Right cardiac atrium (tissue), 5 donors: ENCODE measurements around the gene DNAJC11. TPM values are rescaled to one million over a fixed set of nuclear protein-coding genes. Genes with fewer than 3 reads are reported as not detected.
"Not testable (repeated sequence)": the region's sequence is repeated elsewhere in the genome, so short reads cannot be mapped to it uniquely, and the experiment has no call there.

Experiments used
- ATAC-seq, 2 donors: fragments of 200-7000 bp; cut with Tn5 transposase; one replicate each; pipeline versions ENCODE4 v1.8.0 to v1.9.1; 2020; ENCODE audit warnings: moderate library complexity in 2 of 2, mild to moderate bottlenecking in 1 of 2
- DNase-seq, 3 donors: peaks; one replicate each; pipeline ENCODE4 v3.0.0-alpha.2; 2020
- H3K27ac ChIP-seq: one replicate; pipeline ENCODE4 v1.5.1; 2013; ENCODE audit warnings: mild to moderate bottlenecking, low read length, control low read depth, moderate library complexity
- H3K27me3 ChIP-seq: one replicate; pipeline ENCODE4 v1.6.1; 2013; ENCODE audit not compliant: control insufficient read depth, insufficient read depth
- H3K4me1 ChIP-seq: one replicate; pipeline ENCODE4 v1.6.1; 2013; ENCODE audit warnings: low read length; ENCODE audit not compliant: control insufficient read depth, insufficient read depth
- H3K4me3 ChIP-seq: one replicate; pipeline ENCODE4 v1.5.1; 2013; ENCODE audit warnings: low read length, control low read depth
- H3K9me3 ChIP-seq: one replicate; pipeline ENCODE4 v1.6.1; 2013; ENCODE audit warnings: low read length; ENCODE audit not compliant: control insufficient read depth
- WGBS: extraction: QIAGEN DNeasy Blood & Tissue Kit; methylation state at CpG from one replicate; pipeline ENCODE4 v1.1.7; 2013; 5-methylcytosine and 5-hydroxymethylcytosine counted together
- intact Hi-C, 4 donors: fragments of 100-400 bp; cut with DNase I; formaldehyde crosslinking; loops; one replicate each; pipeline versions ENCODE4 v1.11.0 to v1.14.0; 2022 to 2023
- polyA plus RNA-seq: library from polyadenylated mRNA; stranded (reverse); fragments of 200-250 nt; gene quantifications from one replicate; pipeline ENCODE4 v1.2.3, GENCODE V29; 2013
- total RNA-seq, 4 donors: library from RNA; stranded (reverse); fragmentation: NEBNext Ultra II Directional; extraction: Animal tissue kit (Norgen Biotek cat#: 25700); gene quantifications; one replicate each; pipeline ENCODE4 v1.2.1, GENCODE V29; 2021
- donor health status: healthy with polysubstance abuse.
- donor health status: DM: no; HTN: yes; CAD: no.
- donor health status: DM: no; HTN: no; CAD: no.
- donor health status: DM: no; HTN: yes; CAD: no; lungs with severe emphysema.
- donor health status: DM: yes; HTN: yes; CAD: no.

DNAJC11 gene
- total and polyA plus RNA-seq, 5 donors: 37.5 to 65.6 (median 55.5) TPM

DNA sequence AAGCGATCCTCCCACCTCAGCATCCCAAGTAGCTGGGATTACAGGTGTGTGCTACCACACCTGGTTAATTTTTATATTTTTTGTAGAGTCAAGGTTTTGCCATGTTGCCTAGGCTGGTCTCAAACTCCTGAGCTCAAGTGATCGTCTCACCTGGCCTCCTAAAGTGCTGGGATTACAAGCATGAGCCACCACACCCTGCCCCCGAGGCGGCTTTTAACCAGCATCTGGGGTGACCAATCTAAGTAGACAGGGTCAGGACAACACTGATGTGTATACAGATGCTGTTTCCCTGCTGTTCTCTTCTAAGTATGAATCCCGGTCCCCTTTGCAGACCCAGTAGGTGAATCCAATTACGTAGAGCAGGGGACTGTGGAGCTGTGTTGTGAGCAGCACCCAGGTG, 53.1 kb downstream of the DNAJC11 start:
- H3K27ac ChIP-seq: no peak overlapping the region
- ATAC-seq (no peak), DNase-seq (no peak)
- H3K9me3 ChIP-seq: no peaks in the 10 kb centered on the region
- 94% methylated on average over 6 of the region's 6 CpGs for WGBS
- H3K4me1 ChIP-seq: no peaks in the 10 kb centered on the region
- no peak overlapping the region for H3K4me3 ChIP-seq
- no peaks in the 10 kb centered on the region for H3K27me3 ChIP-seq
- intact Hi-C loops: loop anchor here in 2 of 4 donors (5.0 kb wide), 2 partner anchors 96 to 161 kb away; partner anchors contain the start of gene NOL9 (in 1 of the 2)

DNA sequence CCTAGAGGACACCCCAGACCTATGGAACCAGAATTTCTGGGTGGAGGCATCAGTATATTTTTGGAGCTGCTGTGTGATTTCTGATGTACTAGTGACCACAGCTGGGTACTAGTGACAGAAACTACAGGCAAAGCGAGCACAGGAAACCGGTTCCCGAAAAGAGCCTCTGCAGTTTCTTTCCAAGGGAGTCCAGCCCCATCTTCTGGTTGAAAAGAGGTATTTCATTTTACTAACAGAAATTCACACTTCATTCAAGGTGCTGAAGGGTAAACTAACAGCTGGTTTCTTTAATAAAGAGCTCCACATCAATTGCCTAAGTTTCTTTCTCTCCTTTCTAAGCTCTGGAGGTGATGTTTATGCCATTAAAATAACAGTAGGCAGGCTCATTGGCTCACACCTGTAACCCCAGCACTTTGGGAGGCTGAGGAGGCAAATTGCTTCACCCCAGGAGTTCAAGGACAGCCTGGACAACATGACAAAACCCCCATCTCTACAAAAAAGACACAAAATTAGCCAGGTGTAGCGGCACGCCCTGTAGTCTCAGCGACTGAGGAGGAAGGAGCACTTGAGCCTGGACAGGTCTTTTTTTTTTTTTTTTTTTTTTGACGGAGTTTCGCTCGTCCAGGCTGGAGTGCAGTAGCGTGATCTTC, 55.0 kb downstream of the DNAJC11 start:
- Histone ChIP-seq H3K27me3 (no peaks in the 10 kb centered on the region), H3K4me1 (no peaks in the 10 kb centered on the region), H3K27ac (no peak overlapping the region), H3K9me3 (no peaks in the 10 kb centered on the region), H3K4me3 (no peak overlapping the region)
- peak; percentile 56 to 58 for ATAC-seq
- intact Hi-C loops: loop anchor here in 2 of 4 donors (5.0 kb wide), 2 partner anchors 94 to 159 kb away; partner anchors contain the start of gene NOL9 (in 1 of the 2)
- DNase-seq: no peak
- 63% methylated on average over 10 of the region's 10 CpGs for WGBS

GRCh38 chr1:6645018-6645417, 56.6 kb downstream of the DNAJC11 start:
- intact Hi-C loops: loop anchor here in 2 of 4 donors (5.0 kb wide), 2 partner anchors 93 to 158 kb away; partner anchors contain the start of gene NOL9 (in 1 of the 2)
- H3K27me3 ChIP-seq: no peaks in the 10 kb centered on the region
- no peak for DNase-seq
- ATAC-seq: no peak
- no peak overlapping the region for H3K4me3 ChIP-seq
- no peaks in the 10 kb centered on the region for H3K9me3 ChIP-seq
- no peak overlapping the region for H3K27ac ChIP-seq
- WGBS: 93% methylated on average over 7 of the region's 7 CpGs
- H3K4me1 ChIP-seq: no peaks in the 10 kb centered on the region

- ATAC-seq, intact Hi-C loops, DNase-seq, H3K27ac ChIP-seq, H3K4me3 ChIP-seq, H3K9me3 ChIP-seq, H3K27me3 ChIP-seq, H3K4me1 ChIP-seq: not testable (repeated sequence)
- WGBS: 96% methylated on average over 3 of the region's 3 CpGs
These were observed 60.7 kb downstream of the DNAJC11 start for GRCh38 chr1:6640867-6641266.

DNA sequence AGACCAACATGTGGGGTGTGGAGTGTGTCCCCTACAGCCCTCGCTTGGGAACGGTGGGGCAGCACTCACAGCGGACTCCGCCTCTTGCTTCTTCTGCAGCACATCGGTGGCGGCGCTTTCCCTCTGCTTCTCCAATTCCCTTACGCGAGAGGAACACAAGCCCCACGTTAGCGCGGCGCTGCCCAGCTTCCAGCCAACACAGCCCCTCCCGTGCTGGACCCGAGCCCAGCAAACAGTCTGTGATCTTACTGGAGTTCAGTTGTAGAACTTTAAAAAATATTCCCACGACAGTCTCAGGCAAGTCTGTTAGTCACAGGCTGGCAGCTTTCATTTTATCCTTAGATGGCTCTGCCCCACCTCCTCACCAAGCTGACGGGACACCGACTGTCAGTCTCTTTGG, 63.4 kb downstream of the DNAJC11 start:
- H3K27ac ChIP-seq: peak overlapping the region; percentile 31
- 52% methylated on average over 18 of the region's 18 CpGs for WGBS
- H3K4me1 ChIP-seq: no peaks in the 10 kb centered on the region
- H3K27me3 ChIP-seq: no peaks in the 10 kb centered on the region
- ATAC-seq (peak; percentile 83 to 84), DNase-seq (peak; percentile 94 to 98 (median 96))
- H3K4me3 ChIP-seq: no peak overlapping the region
- intact Hi-C loops: loop anchor here in 2 of 4 donors (5.0 to 10.0 kb wide), 2 partner anchors 83 to 86 kb away; partner anchors contain the start of genes NOL9 (in 2 of the 2) and TAS1R1 (in 1 of the 2)
- no peaks in the 10 kb centered on the region for H3K9me3 ChIP-seq

DNA sequence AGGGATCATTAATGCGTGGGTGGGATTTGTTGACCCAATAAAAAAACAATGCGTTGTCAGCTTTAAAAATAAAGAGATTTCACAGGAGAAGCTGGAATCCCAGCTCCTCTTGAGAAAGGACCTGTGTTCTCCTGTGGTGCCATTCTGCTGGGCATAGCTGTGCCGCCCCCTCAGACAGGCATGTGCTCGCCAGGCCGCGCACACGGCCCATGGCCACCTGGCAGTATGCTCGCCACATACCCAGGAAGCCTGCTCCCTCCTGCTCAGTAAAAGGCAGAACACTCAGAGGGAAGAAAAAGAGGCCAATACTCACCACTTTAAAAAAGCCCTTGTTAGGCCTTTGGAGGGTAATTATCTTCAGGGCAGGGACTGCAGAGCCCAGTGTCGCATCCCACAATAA, 63.8 kb downstream of the DNAJC11 start:
- Histone ChIP-seq H3K9me3 (no peaks in the 10 kb centered on the region), H3K4me1 (no peaks in the 10 kb centered on the region), H3K27ac (peak overlapping the region; percentile 38), H3K4me3 (no peak overlapping the region), H3K27me3 (no peaks in the 10 kb centered on the region)
- 86% methylated on average over 9 of the region's 9 CpGs for WGBS
- intact Hi-C loops: loop anchor here in 2 of 4 donors (5.0 to 10.0 kb wide), 2 partner anchors 83 to 85 kb away; partner anchors contain the start of genes NOL9 (in 2 of the 2) and TAS1R1 (in 1 of the 2)
- DNase-seq (peak in 1 of 3 donors; percentile 59), ATAC-seq (peak in 1 of 2 donors; percentile 1)

DNA sequence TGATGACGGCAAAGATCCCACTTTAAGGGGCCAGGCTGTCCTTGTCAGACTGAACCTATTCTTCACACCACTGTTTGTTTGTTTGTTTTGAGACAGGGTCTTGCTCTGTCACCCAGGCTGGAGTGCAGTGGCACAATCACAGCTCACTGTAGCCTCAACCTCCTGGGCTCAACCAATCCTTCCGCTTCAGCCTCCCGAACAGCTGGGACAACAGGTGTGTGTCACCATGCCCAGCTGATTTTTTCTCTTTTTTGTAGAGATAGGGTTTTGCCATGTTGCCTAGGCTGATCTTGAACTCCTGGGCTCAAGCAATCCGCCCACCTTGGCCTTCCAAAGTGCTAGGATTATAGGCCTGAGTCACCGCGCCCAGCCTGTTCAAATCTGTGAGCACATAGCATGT, 64.8 kb downstream of the DNAJC11 start:
- H3K27me3 ChIP-seq, ATAC-seq, H3K27ac ChIP-seq, H3K4me1 ChIP-seq, H3K9me3 ChIP-seq, H3K4me3 ChIP-seq: not testable (repeated sequence)
- peak in 1 of 3 donors; percentile 11 for DNase-seq
- WGBS: 85% methylated on average over 6 of the region's 6 CpGs
- intact Hi-C loops: loop anchor here in 2 of 4 donors (5.0 to 10.0 kb wide), 2 partner anchors 82 to 84 kb away; partner anchors contain the start of genes NOL9 (in 2 of the 2) and TAS1R1 (in 1 of the 2)

DNA sequence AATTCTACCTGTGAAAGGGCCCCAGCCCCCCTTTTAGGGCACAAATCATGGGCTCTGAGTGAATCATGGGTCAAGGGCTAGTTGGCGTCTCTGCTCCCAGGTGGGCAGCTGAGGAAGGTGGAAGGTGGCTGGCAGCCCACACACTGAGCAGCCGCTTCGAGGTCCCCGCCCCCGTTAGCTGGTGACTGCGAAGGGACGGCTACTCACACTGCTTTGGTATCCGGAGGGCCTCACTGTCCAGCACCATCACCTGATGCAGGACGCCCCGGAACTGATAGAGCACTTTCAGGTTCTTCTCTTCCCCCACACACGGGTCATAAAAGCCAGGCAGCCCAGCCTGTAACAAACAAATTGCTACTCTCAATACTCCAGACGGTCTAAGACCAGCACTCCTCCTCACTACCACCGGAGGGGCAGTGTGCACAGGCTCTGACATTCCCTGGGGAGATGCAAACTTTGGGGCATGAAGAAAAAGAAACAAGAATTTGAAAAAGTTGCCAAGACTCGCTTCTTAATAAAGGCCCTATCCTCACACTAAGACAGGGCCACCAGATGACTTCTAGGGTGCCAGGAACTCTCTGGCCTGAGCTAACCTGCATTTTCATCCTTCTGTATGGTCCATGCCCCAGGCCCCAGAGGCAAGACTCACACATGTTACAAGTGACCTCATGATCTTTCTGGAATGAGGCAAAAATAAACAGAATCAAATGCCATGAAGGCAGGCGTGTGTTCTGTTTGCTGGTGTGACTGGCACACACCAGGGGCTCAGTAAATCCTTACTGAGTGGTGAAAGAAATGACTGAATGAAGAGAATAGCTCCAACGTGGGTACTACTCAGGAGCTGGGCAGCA, 65.5 kb downstream of the DNAJC11 start:
- Histone ChIP-seq H3K27ac (no peak overlapping the region), H3K4me1 (no peaks in the 10 kb centered on the region), H3K27me3 (no peaks in the 10 kb centered on the region), H3K9me3 (no peaks in the 10 kb centered on the region), H3K4me3 (no peak overlapping the region)
- WGBS: 80% methylated on average over 16 of the region's 16 CpGs
- DNase-seq (peak in 1 of 3 donors; percentile 55), ATAC-seq (no peak)
- intact Hi-C loops: loop anchor here in 2 of 4 donors (5.0 to 10.0 kb wide), 2 partner anchors 81 to 84 kb away; partner anchors contain the start of genes NOL9 (in 2 of the 2) and TAS1R1 (in 1 of the 2)

- Histone ChIP-seq H3K4me1 (no peaks in the 10 kb centered on the region), H3K27ac (no peak overlapping the region), H3K4me3 (no peak overlapping the region), H3K9me3 (no peaks in the 10 kb centered on the region), H3K27me3 (no peaks in the 10 kb centered on the region)
- ATAC-seq (no peak), DNase-seq (peak in 1 of 3 donors; percentile 37)
- intact Hi-C loops: loop anchor here in 2 of 4 donors (5.0 to 10.0 kb wide), 2 partner anchors 81 to 83 kb away; partner anchors contain the start of genes NOL9 (in 2 of the 2) and TAS1R1 (in 1 of the 2)
- 86% methylated on average over 20 of the region's 20 CpGs for WGBS
These were observed 66.3 kb downstream of the DNAJC11 start for GRCh38 chr1:6635161-6635909.
